ENCODE results near the gene GTF2H4.
A peak's percentile ranks its signal among the peaks of the same experiment; 100 is the strongest.

Gene GTF2H4

DNA sequence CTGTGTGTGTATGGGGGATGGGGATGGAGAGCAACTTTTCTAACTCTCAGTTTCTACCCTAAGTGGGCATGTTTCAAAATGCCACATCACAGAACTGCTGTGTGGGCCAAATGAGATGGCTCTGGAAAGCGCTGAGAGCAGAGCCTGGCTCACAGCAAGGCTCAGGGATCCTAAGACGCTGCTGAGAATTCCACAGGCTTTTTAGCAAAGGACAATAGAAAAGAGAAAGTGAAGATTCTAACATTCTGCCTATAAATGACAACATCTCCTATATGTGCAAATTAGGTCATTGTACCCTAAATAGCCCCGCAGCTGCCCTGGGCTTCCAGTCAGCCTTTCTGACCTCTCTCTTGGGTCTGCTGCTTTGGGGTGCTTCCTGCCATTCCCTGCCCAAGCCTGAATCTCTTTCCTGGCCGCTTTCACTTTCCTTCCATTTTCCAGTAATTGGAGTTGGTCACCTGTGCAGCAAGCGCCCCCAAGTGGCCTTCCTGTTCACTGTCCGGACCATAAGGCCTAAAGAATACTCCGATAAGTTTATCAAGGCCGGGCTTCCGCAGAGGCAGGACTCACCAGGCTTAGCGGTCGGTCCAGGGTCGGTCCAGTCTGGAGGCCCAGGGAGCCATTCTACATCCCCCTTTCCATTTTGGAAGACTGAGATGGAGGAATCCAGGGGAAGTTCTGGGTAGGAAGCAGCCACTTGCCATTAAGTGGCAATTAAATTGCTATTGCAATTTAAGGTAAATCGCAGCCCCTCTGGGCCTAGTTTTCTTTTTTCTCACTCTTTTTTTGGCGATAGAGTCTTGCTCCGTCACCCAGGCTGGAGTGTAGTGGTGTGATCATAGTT lies 30.4 kb upstream of the GTF2H4 start:
- peak overlapping the region; percentile 39 for H3K4me3 ChIP-seq (ENCODE audit: low read depth, low read length)
- TF ChIP-seq, protein P1, sequence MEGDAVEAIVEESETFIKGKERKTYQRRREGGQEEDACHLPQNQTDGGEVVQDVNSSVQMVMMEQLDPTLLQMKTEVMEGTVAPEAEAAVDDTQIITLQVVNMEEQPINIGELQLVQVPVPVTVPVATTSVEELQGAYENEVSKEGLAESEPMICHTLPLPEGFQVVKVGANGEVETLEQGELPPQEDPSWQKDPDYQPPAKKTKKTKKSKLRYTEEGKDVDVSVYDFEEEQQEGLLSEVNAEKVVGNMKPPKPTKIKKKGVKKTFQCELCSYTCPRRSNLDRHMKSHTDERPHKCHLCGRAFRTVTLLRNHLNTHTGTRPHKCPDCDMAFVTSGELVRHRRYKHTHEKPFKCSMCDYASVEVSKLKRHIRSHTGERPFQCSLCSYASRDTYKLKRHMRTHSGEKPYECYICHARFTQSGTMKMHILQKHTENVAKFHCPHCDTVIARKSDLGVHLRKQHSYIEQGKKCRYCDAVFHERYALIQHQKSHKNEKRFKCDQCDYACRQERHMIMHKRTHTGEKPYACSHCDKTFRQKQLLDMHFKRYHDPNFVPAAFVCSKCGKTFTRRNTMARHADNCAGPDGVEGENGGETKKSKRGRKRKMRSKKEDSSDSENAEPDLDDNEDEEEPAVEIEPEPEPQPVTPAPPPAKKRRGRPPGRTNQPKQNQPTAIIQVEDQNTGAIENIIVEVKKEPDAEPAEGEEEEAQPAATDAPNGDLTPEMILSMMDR (IDR thresholded peaks at IDR 0.05; ENCODE audit: insufficient read depth, low read length, missing control alignments) = peak; percentile 85
- peak; percentile 62 for DNase-seq (ENCODE audit: low read depth, low spot score)
- ChIA-PET CTCF (interaction anchor here (0.6 to 13.1 kb wide), 37 partner anchors 9 to 318 kb away, joined by 3 to 472 read pairs (median 4); partner anchors contain the start of genes FLOT1 and IER3), POLR2A (interaction anchor here (0.8 kb wide), 1 partner anchor 49 kb away, joined by 3 read pairs; no protein-coding TSS in a partner anchor)

DNA sequence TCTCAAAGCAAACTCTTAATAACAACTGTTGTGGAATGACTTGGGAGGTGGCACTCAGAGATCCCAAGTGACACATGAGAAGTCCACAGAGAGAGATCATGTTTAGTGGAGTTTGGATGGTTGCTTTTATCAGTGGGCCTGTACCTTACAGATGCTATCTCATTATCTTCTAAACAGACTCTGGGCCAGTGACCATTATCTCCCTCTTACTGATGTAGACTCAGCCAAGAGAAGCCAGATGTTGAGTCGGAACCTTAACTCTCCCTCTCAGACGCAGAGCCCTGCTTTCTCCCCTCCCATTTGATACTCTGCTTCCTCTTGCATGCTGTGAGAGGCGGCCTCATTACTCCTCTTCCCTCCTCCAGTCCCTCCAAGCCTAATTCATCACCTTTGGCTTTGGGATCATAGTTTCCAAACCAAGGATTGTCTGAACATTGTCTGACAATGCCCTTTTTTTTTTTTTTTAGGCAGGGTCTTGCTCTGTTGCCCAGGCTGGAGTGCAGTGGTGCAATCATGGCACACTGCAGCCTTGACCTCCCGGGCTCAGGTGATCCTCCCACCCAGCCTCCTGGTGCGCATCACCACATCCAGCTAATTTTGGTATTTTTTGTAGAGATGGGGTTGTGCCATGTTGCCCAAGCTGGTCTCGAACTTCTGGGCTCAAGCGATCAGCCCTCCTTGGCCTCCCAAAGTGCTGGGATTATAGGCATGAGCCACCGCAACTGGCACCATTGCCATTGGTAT lies 28.2 kb upstream of the GTF2H4 start:
- POLR2A ChIA-PET = no interaction called here
- DNase-seq (ENCODE audit: low read depth, low spot score) = no peak
- CTCF ChIA-PET = interaction anchor here (0.8 to 13.1 kb wide), 15 partner anchors 10 to 200 kb away, joined by 3 to 472 read pairs (median 6); partner anchors contain the start of genes MDC1 and VARS2

DNA sequence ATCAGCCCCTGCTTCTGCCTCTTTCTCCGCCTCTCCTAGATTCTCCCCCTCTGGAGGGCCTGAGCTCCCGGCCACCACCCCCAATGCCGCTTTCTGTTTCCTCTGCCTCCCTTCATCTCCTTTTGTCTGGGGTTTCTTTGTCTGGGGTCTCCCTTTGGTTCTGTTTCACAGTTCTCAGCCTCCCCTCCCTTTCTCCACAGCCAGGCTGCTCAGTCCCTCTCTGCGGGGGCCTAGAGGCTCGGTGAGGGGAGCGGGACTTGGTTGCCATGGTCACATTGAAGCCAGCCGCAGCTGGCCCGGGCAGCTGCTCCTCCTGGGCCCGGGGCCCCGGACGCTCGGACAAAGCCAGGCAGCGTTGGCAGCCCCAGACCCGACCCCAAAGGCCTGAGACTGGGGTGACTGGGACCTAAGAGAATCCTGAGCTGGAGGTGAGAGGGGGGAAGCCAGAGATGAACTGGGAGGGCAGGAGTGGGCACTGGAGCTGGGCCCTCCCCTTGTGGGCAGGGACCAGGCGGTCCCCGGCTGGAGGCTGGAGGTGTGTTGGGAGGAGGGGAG lies 27.2 kb upstream of the GTF2H4 start:
- H3K4me3 ChIP-seq (ENCODE audit: low read depth, low read length) = no peak overlapping the region
- ChIA-PET POLR2A (no interaction called here), CTCF (interaction anchor here (0.8 to 13.1 kb wide), 12 partner anchors 9 to 206 kb away, joined by 3 to 472 read pairs (median 5); partner anchors contain the start of gene VARS2)
- DNase-seq (ENCODE audit: low read depth, low spot score) = no peak
- TF ChIP-seq, protein P1 (IDR thresholded peaks at IDR 0.05; ENCODE audit: insufficient read depth, low read length, missing control alignments) = no peak

More for the DNA sequence above, 28.2 kb upstream of the GTF2H4 start:
- no peak overlapping the region for H3K4me3 ChIP-seq (ENCODE audit: low read depth, low read length)
- TF ChIP-seq, protein P1 (IDR thresholded peaks at IDR 0.05; ENCODE audit: insufficient read depth, low read length, missing control alignments) = no peak

DNA sequence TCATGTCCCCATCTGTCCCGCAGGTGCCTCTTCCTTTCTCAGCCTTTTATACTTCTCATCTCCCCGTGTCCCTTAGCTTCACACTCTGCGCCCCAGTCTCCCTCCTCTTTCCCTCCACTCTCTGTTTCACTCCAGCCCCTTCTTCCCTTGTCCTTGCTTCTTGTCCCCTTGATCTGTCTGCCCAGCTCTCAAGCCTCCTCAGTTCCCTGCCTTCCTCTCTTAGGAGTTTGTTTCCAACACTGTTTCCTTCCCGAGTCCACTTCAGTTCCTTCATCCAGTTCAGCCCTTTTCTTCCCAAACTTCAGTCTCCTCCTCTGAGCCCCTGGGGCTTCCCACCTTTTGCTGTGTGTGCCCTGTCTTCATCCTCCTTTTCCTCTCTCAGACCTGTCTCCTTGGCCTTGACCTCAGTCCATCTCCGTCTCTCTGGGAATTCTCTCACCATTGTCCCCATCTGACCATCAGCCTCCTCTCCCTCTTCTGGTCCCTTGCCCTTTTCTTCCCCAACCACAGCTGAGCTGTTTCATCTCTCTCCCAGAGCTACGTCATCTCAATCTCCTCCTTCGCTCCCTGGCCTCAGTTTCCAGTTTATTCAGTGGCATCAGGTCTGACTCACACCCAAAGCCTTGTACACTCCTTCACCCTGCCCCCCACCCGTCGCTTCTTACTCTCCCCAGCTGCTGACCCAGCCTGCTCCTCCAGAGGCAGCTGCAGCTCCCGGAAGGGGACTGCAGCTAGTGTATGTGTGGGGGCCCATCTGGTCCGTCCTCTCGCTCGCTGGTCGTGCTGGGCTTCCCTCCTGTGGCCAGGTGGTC lies 26.4 kb upstream of the GTF2H4 start:
- ChIA-PET POLR2A (interaction anchor here (0.7 to 1.5 kb wide), 4 partner anchors 117 to 160 kb away, joined by 3 to 9 read pairs (median 4); partner anchors contain the start of gene IER3), CTCF (interaction anchor here (0.8 to 13.1 kb wide), 21 partner anchors 8 to 206 kb away, joined by 3 to 472 read pairs (median 5); partner anchors contain the start of gene VARS2)
- DNase-seq (ENCODE audit: low read depth, low spot score) = no peak
- no peak overlapping the region for H3K4me3 ChIP-seq (ENCODE audit: low read depth, low read length)
- TF ChIP-seq, protein P1 (IDR thresholded peaks at IDR 0.05; ENCODE audit: insufficient read depth, low read length, missing control alignments) = no peak

DNA sequence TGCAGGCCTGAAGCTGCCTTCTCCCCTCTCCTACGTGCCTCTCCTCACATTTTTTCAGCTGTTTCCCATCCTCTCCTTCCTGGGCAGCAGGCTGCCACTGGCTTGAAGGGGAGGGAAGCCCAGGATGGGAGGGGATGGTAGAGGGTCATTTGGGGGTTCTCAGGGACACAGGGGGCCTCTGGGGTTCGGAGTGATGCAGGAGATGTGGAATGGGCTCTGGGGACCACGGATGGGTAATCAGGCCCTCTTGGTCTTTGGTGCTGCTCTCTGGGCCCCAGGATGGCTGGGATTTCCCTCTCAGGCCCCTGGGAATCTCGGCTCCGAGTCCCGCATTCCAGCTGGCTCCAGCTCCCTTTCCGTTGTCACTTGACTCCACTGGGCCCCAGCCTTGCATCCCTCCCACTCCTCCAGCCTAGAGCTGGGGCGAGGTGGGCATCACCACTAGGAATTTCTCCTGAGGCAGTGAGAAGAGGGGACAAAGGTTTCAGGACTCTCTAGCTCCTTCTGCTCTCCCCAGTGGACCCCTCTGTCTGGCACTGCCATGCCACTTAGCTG lies 25.7 kb upstream of the GTF2H4 start:
- POLR2A ChIA-PET = interaction anchor here (0.8 to 1.5 kb wide), 3 partner anchors 138 to 160 kb away, joined by 3 to 9 read pairs (median 6); partner anchors contain the start of gene IER3
- no peak overlapping the region for H3K4me3 ChIP-seq (ENCODE audit: low read depth, low read length)
- CTCF ChIA-PET = interaction anchor here (0.8 to 13.1 kb wide), 15 partner anchors 9 to 205 kb away, joined by 3 to 472 read pairs (median 8); partner anchors contain the start of gene VARS2
- TF ChIP-seq, protein P1 (IDR thresholded peaks at IDR 0.05; ENCODE audit: insufficient read depth, low read length, missing control alignments) = no peak
- DNase-seq (ENCODE audit: low read depth, low spot score) = no peak
